Fibroblast of skin of scalp (primary cell): ENCODE results near the gene RAD1. TPM values are rescaled to one million over a fixed set of nuclear protein-coding genes. Genes with fewer than 3 reads are reported as not detected.
"Not testable (repeated sequence)": the region's sequence is repeated elsewhere in the genome, so short reads cannot be mapped to it uniquely, and the experiment has no call there.

Source experiments
- DNase-seq: peaks from one replicate; pipeline ENCODE4 v3.0.0-alpha.2; 2013
- polyA plus RNA-seq, 2 experiments: library from polyadenylated mRNA; unstranded; fragments of 120-200 nt; gene quantifications; one replicate each; pipeline ENCODE4 v1.2.1, GENCODE V29; 2013; ENCODE audit not compliant: insufficient read length in 2 of 2

The RAD1 gene, protein sequence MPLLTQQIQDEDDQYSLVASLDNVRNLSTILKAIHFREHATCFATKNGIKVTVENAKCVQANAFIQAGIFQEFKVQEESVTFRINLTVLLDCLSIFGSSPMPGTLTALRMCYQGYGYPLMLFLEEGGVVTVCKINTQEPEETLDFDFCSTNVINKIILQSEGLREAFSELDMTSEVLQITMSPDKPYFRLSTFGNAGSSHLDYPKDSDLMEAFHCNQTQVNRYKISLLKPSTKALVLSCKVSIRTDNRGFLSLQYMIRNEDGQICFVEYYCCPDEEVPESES
- 23.2 TPM for polyA plus RNA-seq (2013, experiment 1 of 2; ENCODE audit: insufficient read length)
- polyA plus RNA-seq (2013, experiment 2 of 2; ENCODE audit: insufficient read length), result 25.3 TPM

DNA sequence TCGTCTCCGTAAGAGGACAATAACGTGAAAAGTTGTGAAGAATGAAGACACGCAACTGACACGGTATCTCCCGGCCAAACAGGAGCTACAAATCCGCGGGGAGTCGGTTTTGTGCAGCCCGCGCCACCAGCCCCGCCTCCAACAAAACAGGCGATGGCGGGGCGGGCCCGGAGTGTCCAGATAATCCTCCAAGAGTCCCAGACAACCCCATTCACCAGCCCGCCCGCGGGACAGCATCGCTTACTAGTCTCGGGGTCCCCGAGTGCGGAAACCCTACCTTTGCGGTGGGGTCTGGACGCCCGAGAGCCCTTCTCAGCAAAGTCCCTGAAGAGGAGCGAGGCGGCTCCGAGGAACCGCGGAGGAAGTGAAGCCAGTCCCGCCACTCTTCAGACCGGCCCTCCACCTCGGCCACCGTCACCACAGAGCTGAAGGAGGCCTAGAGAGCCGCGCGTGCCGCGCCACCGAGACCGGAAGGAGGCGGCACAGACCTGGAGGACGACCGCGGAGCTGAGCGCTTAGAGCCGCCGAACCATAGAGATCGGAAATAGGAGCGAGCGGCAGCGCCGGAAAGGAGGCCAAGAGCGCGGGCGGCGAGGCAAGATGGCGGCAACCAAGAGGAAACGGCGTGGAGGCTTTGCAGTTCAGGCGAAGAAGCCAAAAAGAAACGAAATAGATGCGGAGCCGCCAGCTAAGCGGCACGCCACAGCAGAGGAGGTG lies at the start of gene RAD1, which contains the start of gene BRIX1:
RAD1 (minus strand) TSS at position 366 of the 717 bp plus-strand sequence. CDS start 612 bp downstream, outside the sequence.
BRIX1 (plus strand) TSS at position 573 of the 717 bp plus-strand sequence; CDS start at position 601, 28 bp downstream.
- peak; percentile 98 for DNase-seq

- no peak for DNase-seq
Measured at GRCh38 chr5:34959323-34959722, 44.0 kb upstream of the RAD1 start.

DNA sequence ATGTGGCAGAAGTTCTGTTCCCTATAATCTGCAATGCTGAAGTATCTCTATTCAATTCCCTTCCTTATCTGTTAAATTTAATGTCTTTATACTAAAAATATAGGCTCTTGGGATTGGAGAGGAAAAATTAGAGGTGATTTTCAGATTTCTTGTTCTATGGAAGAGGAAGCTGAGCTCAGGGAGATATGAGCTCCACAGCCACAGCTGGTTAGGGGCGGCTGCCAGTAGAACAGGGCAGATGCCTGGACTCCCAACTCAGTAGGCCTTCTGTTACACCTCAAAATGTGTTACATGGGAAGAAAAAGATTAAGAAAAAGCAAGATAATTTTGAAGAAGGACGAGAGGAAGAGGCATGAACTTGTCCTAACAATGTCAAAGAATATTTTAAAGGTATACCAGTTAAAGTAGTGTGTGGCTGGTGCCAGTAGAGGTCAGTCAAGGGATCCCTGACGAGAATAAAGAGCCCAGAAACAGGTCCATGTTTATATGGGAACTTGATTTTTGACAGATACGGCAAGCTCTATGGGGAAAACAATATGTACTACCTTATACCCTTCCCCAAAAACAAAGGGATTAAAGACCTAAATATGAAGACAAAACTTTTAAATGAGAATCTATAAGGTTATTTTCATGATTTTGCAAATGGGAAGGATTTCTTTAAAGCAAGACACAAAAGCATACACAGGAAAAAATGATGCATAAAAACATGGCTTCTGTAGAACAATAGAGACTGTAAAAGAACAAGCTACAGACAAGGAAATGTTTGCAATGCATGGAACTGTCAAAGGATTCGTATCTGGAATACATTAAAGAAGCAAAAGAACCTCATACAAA lies 42.8 kb upstream of the RAD1 start:
- peak; percentile 23 for DNase-seq

DNA sequence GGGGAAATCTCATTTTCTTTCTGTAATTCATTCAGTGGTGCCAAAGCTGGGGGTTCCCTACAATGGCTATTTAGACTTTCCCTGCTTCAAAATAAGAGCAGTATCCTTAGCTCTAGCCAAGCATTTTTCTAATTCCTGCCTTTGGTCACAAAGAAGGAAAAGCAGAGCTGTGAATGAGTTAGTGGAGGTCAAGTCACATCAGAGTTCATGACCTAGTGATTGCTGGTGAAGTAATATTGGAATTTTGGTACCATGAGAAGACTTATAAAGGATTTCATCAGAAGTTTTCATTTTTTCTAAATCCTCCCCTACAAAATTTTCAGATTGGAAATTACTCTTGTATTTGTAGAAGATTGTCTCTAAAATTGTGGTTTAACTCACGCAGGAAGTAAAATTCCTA lies 42.0 kb upstream of the RAD1 start:
- DNase-seq, result peak; percentile 8

- no peak for DNase-seq
Measured at GRCh38 chr5:34944460-34945047, 29.2 kb upstream of the RAD1 start.

- DNase-seq, result no peak
Measured at GRCh38 chr5:34944044-34944443, 28.7 kb upstream of the RAD1 start.

GRCh38 chr5:34941936-34942335 lies 26.6 kb upstream of the RAD1 start:
- DNase-seq, result no peak

GRCh38 chr5:34932947-34933346 lies 17.6 kb upstream of the RAD1 start:
- DNase-seq, result no peak

DNA sequence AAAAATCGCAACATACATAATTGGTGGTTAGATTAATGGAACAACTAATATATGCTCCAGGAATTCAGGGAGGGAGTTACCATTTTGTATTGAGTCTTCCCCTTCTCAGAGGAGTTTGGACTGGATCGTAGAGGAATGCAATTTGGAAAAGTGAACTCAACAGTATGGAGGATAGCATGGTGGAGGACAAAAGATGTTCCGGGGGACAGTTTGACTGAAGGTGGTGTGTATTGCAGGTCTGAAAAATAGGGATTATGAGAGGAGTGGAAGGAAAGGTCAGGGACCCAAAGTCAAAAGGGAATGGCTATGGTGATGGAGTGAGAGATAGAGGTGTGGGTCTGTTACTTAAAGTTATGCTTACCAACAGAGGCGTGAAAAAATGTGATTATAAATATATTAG lies 15.6 kb upstream of the RAD1 start:
- DNase-seq, result no peak

GRCh38 chr5:34930462-34930844 lies 15.1 kb upstream of the RAD1 start:
- DNase-seq, result peak; percentile 12

GRCh38 chr5:34929720-34930461 lies 14.6 kb upstream of the RAD1 start:
- DNase-seq, result peak; percentile 83

- DNase-seq, result peak; percentile 98
Measured at GRCh38 chr5:34929134-34929719, 13.9 kb upstream of the RAD1 start, which contains the start of gene DNAJC21. Gene DNAJC21 (plus strand): TSS chr5:34929559. CDS start chr5:34929820, 261 bp downstream.

DNA sequence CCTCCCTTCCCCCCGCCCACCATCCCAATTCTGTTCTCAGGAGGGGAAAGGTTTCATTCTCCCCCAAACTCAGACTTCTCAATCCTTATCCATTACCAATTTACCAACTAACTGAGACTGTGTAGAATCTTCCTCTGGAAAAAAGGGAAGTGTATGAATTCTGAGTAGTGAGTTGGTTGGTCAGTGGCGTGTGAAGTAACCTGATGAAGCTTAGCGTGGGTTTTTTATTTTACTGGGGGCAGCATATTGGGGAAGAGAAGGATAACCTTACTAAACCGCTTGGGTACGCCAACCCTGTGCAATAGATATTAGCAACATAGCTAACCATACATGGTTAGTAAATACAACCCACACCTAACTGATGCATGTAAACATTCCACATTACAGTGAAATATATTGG lies 13.0 kb upstream of the RAD1 start:
- DNase-seq, result no peak

GRCh38 chr5:34927785-34928184 lies 12.5 kb upstream of the RAD1 start:
- DNase-seq, result no peak

DNA sequence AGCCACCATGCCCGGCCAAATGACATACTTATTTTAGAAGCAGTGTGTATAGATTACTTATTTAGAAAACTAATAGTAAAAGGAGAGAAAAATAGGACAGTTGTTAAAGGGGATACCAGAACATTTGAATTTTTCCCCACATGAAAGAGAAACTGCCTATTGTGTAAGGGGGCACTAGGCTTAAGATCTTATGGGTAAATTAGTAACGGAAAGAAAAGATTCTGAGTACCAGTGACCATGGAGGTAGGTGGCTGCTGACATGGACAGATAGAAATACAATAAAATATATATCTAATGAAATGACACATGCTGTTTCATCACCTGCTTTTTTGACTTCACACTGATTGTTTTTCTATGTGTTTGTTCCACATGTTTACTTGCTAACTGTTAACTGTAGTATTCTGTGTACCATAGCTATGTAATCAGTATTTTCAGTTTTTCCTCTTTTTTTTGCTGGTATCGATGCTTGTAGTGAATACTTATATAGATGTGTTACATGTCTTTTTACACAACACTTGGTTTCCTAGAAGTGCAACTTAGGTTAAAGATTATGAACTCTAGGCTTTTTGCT lies 11.1 kb upstream of the RAD1 start:
- DNase-seq, result no peak

GRCh38 chr5:34924462-34924765 lies 9.1 kb upstream of the RAD1 start:
- DNase-seq, result no peak

- peak; percentile 68 for DNase-seq
Measured at GRCh38 chr5:34923694-34924461, 8.6 kb upstream of the RAD1 start.

- DNase-seq, result not testable (repeated sequence)
Measured at GRCh38 chr5:34923256-34923655, 8.0 kb upstream of the RAD1 start.

GRCh38 chr5:34919077-34919476 lies 3.8 kb upstream of the RAD1 start:
- no peak for DNase-seq

- no peak for DNase-seq
Measured at GRCh38 chr5:34918025-34918424, 2.7 kb upstream of the RAD1 start.
